B cell (primary cell): Measurements from ENCODE around the gene CPA2. TPM values are rescaled to one million over a fixed set of nuclear protein-coding genes. Genes with fewer than 3 reads are reported as not detected.

Experiments
- ATAC-seq: fragments of 200-7000 bp; cut with Tn5 transposase; one replicate; pipeline ENCODE4 v1.10.0; 2021; ENCODE audit warnings: low read depth, mild to moderate bottlenecking, moderate number of reproducible peaks, moderate library complexity
- CTCF ChIA-PET: fragments of 350-600 bp; sonication (Branson Sonifier 250); formaldehyde crosslinking; loops from one replicate; lab custom pipeline; 2021; ENCODE audit warnings: antibody characterized with exemption, inconsistent platforms; lab: Charles Lee
- POLR2A ChIA-PET: fragments of 350-600 bp; sonication (Branson Sonifier 250); formaldehyde crosslinking; loops from one replicate; lab custom pipeline; 2021; ENCODE audit warnings: antibody characterized with exemption; lab: Charles Lee
- DNase-seq: peaks from one replicate; pipeline ENCODE4 v3.0.0; 2013
- H2AFZ ChIP-seq: 2 replicates; pipeline ENCODE4 v1.6.1; 2012; ENCODE audit warnings: mild to moderate bottlenecking, low read depth, low read length; ENCODE audit not compliant: insufficient read depth, poor library complexity, severe bottlenecking
- H3K27ac ChIP-seq, 2 donors: 1 replicate in 1 of 2; 2 replicates in 1 of 2; pipeline ENCODE4 v1.5.1; 2012 to 2013; ENCODE audit warnings: low read length in 2 of 2, mild to moderate bottlenecking in 2 of 2, moderate library complexity in 1 of 2
- H3K27me3 ChIP-seq, 4 experiments: fragments of 200-600 bp in 1 of 4; sonication (generic) in 1 of 4; replicated peaks in 1 of 4; 1 replicate in 2 of 4; 2 replicates in 2 of 4; pipeline versions ENCODE4 v1.6.1 to v1.7.0; 2013 to 2016; ENCODE audit warnings: low read length in 3 of 4, mild to moderate bottlenecking in 2 of 4, mixed read lengths in 1 of 4, moderate library complexity in 1 of 4; ENCODE audit not compliant: insufficient read depth in 4 of 4, control insufficient read depth in 3 of 4; ENCODE audit errors: control extremely low read depth in 1 of 4
- H3K36me3 ChIP-seq, 2 experiments: replicated peaks in 1 of 2; 1 replicate in 1 of 2; 2 replicates in 1 of 2; pipeline versions ENCODE4 v1.6.1 to v1.7.1; 2013; ENCODE audit warnings: low read length in 1 of 2; ENCODE audit not compliant: insufficient read depth in 2 of 2, control insufficient read depth in 1 of 2; ENCODE audit errors: control extremely low read depth in 1 of 2, extremely low read depth in 1 of 2
- H3K4me1 ChIP-seq, 2 donors: fragments of 200-600 bp in 1 of 2; sonication (generic) in 1 of 2; 1 replicate in 1 of 2; 2 replicates in 1 of 2; pipeline versions ENCODE4 v1.5.1 to v1.6.1; 2013 to 2017; ENCODE audit warnings: low read length in 2 of 2; ENCODE audit not compliant: control insufficient read depth in 2 of 2, insufficient read depth in 2 of 2
- H3K4me2 ChIP-seq: replicated peaks from 2 replicates; pipeline ENCODE3; 2012; ENCODE audit warnings: mild to moderate bottlenecking, low read depth, low read length; ENCODE audit not compliant: poor library complexity, severe bottlenecking
- H3K4me3 ChIP-seq, 5 experiments: fragments of 200-600 bp in 1 of 5; sonication (generic) in 1 of 5; 1 replicate in 3 of 5; 2 replicates in 2 of 5; pipeline versions ENCODE4 v1.5.1 to v1.7.0; 2011 to 2016; ENCODE audit warnings: low read length in 4 of 5, mild to moderate bottlenecking in 4 of 5, low read depth in 2 of 5, control low read depth in 1 of 5, moderate library complexity in 1 of 5; ENCODE audit not compliant: insufficient read depth in 1 of 5; ENCODE audit errors: control extremely low read depth in 1 of 5, extremely low read depth in 1 of 5
- H3K79me2 ChIP-seq: fragments of 200-600 bp; sonication (generic); one replicate; pipeline ENCODE4 v1.6.0; 2016; ENCODE audit warnings: low read length; ENCODE audit not compliant: control insufficient read depth, insufficient read depth
- H3K9ac ChIP-seq: fragments of 200-600 bp; sonication (generic); 2 replicates; pipeline ENCODE4 v1.6.1; 2017; ENCODE audit warnings: mild to moderate bottlenecking, low read length, moderate library complexity
- H3K9me3 ChIP-seq, 3 donors: one replicate each; pipeline versions ENCODE4 v1.6.1 to v1.7.1; 2013; ENCODE audit warnings: low read length in 2 of 3; ENCODE audit not compliant: control insufficient read depth in 2 of 3, insufficient read depth in 1 of 3; ENCODE audit errors: control extremely low read depth in 1 of 3
- H4K20me1 ChIP-seq: 2 replicates; pipeline ENCODE4 v1.6.0; 2012; ENCODE audit warnings: mild to moderate bottlenecking, low read length; ENCODE audit not compliant: insufficient read depth, control insufficient read depth, poor library complexity, severe bottlenecking
- H3K27ac Mint-ChIP-seq: one replicate; pipeline ENCODE4 v1.8.0; 2021; ENCODE audit warnings: mixed read lengths
- H3K27me3 Mint-ChIP-seq: one replicate; pipeline ENCODE4 v1.8.0; 2021; ENCODE audit warnings: mixed read lengths
- H3K4me1 Mint-ChIP-seq: one replicate; pipeline ENCODE4 v1.8.0; 2021; ENCODE audit warnings: mixed read lengths
- H3K4me3 Mint-ChIP-seq: one replicate; pipeline ENCODE4 v1.8.0; 2021; ENCODE audit warnings: mixed read lengths
- H3K9me3 Mint-ChIP-seq: one replicate; pipeline ENCODE4 v1.8.0; 2022; ENCODE audit warnings: mixed read lengths; ENCODE audit not compliant: insufficient read depth
- CTCF ChIP-seq: fragments of 200-600 bp; IDR thresholded peaks from one replicate; pipeline ENCODE4 v1.8.0; 2022; ENCODE audit warnings: antibody characterized with exemption, mild to moderate bottlenecking
- EZH2 ChIP-seq: IDR thresholded peaks from 2 replicates; pipeline ENCODE4 v1.6.1; 2012; ENCODE audit warnings: borderline replicate concordance, low read depth, mild to moderate bottlenecking, moderate library complexity, low read length; ENCODE audit not compliant: insufficient read depth, poor library complexity, severe bottlenecking
- WGBS: methylation state at CpG from one replicate; pipeline ENCODE4 v1.1.5; 2013; ENCODE audit warnings: missing lambda C conversion rate; ENCODE audit not compliant: insufficient coverage; 5-methylcytosine and 5-hydroxymethylcytosine counted together
- intact Hi-C: fragments of 100-400 bp; cut with micrococcal nuclease; formaldehyde crosslinking; loops from one replicate; pipeline ENCODE4 v1.10.0; 2022
- polyA plus RNA-seq: library from polyadenylated mRNA; depleted of rRNA; stranded (reverse); fragments of >200 nt; gene quantifications from 2 replicates; pipeline ENCODE4 v1.2.3, GENCODE V29; 2012
- total RNA-seq, 2 donors: library from RNA; stranded (reverse); fragments of 120-200 nt in 1 of 2; gene quantifications; 1 replicate in 1 of 2; 2 replicates in 1 of 2; pipeline versions ENCODE4 v1.2.3 to v1.2.4, GENCODE V29; 2013 to 2022

CPA2 gene
- total and polyA plus RNA-seq, 2 donors (not counting 1 experiment from before 2014, with no cell fraction given), result not detected

GRCh38 chr7:130263130-130263529 is 3.5 kb upstream of the CPA2 start:
- Histone ChIP-seq H3K4me3 (no peak overlapping the region), H3K36me3 (no peaks in the 10 kb centered on the region), H3K27me3 (no peaks in the 10 kb centered on the region), H3K27ac (no peak overlapping the region), H3K9ac (no peak overlapping the region), H3K4me1 (no peaks in the 10 kb centered on the region), H4K20me1 (no peaks in the 10 kb centered on the region), H3K4me2 (no peak overlapping the region), H3K9me3 (peaks cover 2 to 19% (median 9%) of the 10 kb centered on the region in 3 donors), H2AFZ (no peak overlapping the region), H3K79me2 (no peaks in the 10 kb centered on the region)
- Mint-ChIP-seq H3K27me3 (peaks cover 21% of the 10 kb centered on the region), H3K9me3 (peaks cover 2% of the 10 kb centered on the region), H3K4me1 (no peaks in the 10 kb centered on the region), H3K27ac (no peak overlapping the region), H3K4me3 (no peak overlapping the region)
- intact Hi-C loops, result no loop called here
- no peak for TF ChIP-seq EZH2
- no peak for ATAC-seq
- no peak for DNase-seq
- WGBS, result 30% methylated on average over 1 of the region's 2 CpGs
- ChIA-PET POLR2A (no interaction called here), CTCF (interaction anchor here (1.3 kb wide), 1 partner anchor 495 kb away, joined by 3 read pairs; no protein-coding TSS in a partner anchor)

DNA sequence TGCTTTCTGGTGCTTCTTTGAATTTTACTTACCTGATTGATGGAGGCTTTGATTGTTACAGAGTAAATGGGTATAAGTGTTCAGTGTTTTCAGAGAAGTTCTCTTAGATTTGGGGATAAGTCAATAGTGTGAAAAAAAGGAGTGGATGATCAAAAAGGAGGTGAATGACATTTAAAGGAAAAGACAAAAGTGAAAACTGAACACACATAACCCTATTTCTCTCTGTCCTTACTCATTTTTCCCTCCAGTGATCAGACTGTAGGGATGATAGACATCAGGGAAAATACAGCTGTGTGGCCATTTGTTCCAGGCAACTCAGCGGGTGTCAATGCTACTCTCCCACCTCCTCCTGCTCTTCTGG is 278 bp downstream of the CPA2 start:
- no peaks in the 10 kb centered on the region for H3K9me3 Mint-ChIP-seq
- H3K4me3 Mint-ChIP-seq, result no peak overlapping the region
- H3K4me1 Mint-ChIP-seq, result no peaks in the 10 kb centered on the region
- H2AFZ ChIP-seq, result no peak overlapping the region
- ChIA-PET POLR2A (no interaction called here), CTCF (no interaction called here)
- 100% methylated on average over 1 of the region's 1 CpG for WGBS
- ATAC-seq, result no peak
- no peaks in the 10 kb centered on the region for H3K36me3 ChIP-seq
- H3K9ac ChIP-seq, result no peak overlapping the region
- DNase-seq, result no peak
- H3K27ac ChIP-seq, result no peak overlapping the region
- H3K4me2 ChIP-seq, result no peak overlapping the region
- no peaks in the 10 kb centered on the region for H3K27me3 ChIP-seq
- H4K20me1 ChIP-seq, result no peaks in the 10 kb centered on the region
- intact Hi-C loops, result no loop called here
- no peak overlapping the region for H3K27ac Mint-ChIP-seq
- H3K4me1 ChIP-seq, result no peaks in the 10 kb centered on the region
- no peaks in the 10 kb centered on the region for H3K79me2 ChIP-seq
- peaks cover 0 to 8% (median 0%) of the 10 kb centered on the region in 3 donors for H3K9me3 ChIP-seq
- TF ChIP-seq CTCF (no peak), EZH2 (no peak)
- H3K4me3 ChIP-seq, result no peak overlapping the region
- H3K27me3 Mint-ChIP-seq, result peaks cover 26% of the 10 kb centered on the region
